KOPT-K1 (cell line): ENCODE measurements around the gene DCPS.
"Not testable (repeated sequence)": the region's sequence is repeated elsewhere in the genome, so short reads cannot be mapped to it uniquely, and the experiment has no call there.

Experiments used
- H3K27ac ChIP-seq: fragments of 200-600 bp; sonication (generic); 2 replicates; pipeline ENCODE4 v1.5.1; 2016; ENCODE audit warnings: antibody characterized with exemption, mild to moderate bottlenecking, low read depth, low read length; ENCODE audit not compliant: poor library complexity, severe bottlenecking
- H3K36me3 ChIP-seq: fragments of 200-600 bp; sonication (generic); 2 replicates; pipeline ENCODE4 v1.5.1; 2017; ENCODE audit warnings: antibody characterized with exemption, mild to moderate bottlenecking, low read length, moderate library complexity; ENCODE audit not compliant: insufficient read depth
- H3K9me3 ChIP-seq: fragments of 200-600 bp; sonication (generic); 2 replicates; pipeline ENCODE4 v1.5.1; 2017; ENCODE audit warnings: antibody characterized with exemption, low read length, mild to moderate bottlenecking; ENCODE audit not compliant: insufficient read depth, poor library complexity, severe bottlenecking

DCPS gene

DNA sequence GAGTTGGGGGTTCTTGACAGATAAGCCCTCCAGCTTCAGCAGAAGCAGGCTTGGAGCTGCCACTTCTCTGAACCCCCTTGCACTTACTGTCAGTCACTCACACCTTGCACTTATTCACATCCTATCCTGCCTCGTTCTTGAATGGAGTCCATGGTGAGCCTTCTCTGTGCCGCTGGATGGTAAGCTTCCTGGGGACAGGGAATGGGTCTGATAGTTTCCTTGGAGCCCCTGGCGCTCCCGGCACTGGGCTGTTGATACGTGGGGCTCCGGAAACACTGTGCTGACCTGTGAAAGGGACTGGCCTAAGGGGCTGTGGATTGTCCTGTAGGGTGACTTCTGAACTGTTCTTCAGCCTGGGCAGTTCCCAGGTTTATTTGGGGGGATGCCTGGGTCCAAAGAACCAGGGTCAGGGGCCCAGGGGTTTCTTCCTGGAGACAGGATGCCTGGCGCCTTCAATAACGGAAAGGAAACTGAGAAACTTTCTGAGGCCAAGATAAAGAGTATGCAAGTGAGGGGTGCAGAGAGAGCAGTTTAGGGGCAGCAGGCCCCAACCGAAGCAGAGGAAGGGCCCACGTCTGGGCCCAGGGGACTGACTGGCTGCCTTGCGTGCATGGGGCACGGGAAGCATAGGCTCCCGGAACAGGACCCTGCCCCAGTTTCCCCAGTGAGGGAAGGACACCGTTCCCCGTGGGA lies 50.9 kb downstream of the DCPS start:
- no peaks in the 10 kb centered on the region for H3K9me3 ChIP-seq
- peaks cover 22% of the 10 kb centered on the region; the same call in 1 of the 2 replicates for H3K36me3 ChIP-seq
- peak overlapping the region; percentile 97 for H3K27ac ChIP-seq

DNA sequence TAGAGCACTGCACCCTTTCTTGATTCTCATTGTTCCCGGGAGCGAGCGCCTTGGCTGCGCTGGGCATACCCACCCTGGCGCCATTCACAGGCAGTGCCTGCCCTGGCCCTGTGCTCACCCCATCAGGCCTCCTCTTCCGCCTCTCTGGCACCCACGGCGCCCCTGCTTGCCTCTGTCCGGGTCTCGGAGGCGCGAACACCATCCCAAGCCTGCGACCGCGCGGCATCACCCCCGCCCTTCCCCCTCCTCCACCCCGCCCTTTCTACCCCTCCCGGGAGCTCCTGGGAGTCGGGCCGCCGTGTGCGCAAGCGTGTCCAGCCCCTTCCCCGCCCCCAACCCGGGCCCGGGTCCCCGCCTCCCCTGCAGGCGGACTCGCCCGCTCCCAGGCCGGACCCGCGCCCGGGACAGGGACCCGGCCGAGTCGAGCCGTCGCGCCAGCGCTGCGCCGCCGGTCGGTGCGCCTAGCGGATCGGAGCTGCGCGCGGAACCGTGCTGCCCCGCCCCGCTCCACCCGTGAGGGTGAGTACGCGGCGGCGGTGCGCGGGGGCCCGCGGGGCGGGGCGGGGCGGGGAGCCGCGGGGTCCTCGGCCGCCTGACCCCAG lies 51.6 kb downstream of the DCPS start, which contains the start of gene ST3GAL4:
Gene ST3GAL4 (plus strand): TSS at position 363 of the 602 bp plus-strand sequence. CDS start 50,470 bp downstream, outside the sequence.
- peak within 1 kb of the TSS; percentile 97 for H3K27ac ChIP-seq
- H3K9me3 ChIP-seq: no peaks in the 10 kb centered on the region
- H3K36me3 ChIP-seq: peaks cover 19% of the 10 kb centered on the region; the same call in 1 of the 2 replicates

DNA sequence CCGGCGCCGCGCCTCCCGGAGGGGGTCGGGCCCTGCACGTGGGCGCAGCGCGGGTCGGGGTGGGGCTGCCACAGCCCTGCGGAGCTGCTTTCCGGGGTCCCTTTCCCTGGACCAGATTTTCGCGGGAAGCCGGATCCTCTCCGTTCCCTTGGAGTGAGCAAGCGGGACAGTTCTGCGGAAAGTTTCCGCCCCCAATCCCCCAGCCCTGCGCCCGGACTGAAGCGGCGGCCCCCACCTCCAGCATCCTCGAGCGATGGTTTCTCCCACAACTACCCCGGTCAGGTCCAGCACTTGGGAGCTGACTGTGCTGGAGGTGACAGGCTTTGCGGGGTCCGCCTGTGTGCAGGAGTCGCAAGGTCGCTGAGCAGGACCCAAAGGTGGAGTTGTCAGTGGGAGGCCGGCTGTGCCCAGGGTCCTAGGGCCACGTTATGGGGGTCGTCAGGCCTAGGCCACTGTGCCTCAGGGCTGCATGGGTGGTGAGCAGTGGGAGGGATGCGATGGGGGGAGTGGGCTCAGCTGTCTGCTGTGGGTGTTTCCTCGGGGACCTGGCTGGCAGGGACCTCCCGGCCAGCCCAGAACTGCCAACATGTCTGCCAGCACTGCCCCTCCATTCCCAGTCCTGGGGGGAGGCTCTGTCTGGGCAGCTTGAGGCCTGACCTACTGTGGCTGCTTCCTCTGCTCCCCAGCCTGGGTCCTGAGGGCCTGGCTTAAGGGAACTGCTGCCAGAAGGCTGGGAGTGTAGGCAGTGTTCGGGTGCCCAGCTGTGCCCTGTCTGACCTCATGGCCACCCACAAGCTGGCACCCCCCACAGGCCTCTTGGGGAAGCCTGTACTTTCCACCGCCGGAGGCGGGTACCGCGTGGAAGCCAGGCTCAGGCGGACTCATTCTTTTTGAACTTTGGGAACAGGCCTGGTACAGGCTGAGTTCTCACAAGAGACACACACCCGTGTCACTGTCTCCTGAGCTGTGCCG lies 52.4 kb downstream of the DCPS start:
- Histone ChIP-seq H3K9me3 (no peaks in the 10 kb centered on the region), H3K27ac (peak overlapping the region; percentile 97), H3K36me3 (peaks cover 11% of the 10 kb centered on the region; the same call in 1 of the 2 replicates)

DNA sequence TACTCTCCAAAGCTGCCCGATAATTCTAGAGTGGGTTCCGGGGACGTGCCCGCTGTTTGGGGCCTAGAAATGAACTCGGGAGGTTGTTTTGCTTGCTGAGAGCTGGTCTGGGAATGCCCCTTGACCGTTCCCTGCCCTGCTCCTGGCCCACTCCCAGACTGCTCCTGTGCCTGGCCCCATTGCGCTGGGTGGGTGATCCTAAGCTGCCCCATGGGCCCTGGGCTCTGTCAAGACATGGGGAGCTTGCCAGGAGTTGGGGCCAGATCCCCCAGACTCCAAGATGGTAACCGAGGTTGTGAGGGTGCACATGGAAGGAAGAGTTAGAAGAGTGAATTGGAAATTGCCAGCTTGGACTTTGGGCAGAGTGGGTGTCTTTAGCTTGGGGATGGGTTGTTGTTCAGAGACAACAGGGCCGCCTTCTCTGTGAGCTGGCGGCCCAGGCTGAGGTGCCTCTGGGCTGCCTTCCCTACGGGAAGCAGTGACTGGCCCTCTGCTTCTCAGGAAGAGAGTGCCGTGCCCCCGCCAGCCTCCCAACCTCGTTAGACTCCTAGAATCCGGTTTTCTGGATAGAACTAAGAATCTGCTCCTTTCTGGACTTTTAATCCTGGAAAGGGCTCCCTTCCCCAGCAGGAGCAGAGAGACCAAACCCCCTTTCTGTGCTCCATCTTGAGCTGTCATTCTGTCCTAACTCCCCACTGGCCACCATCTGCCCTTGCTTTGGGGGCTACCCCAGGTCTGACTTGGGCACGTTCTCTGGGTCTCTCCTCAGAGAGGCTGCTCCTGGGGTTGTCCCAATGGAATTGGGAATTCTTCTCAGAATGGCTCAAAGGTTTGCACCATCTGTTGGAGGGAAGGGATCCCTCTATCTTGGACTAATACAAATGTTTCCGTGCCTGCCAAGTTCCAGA lies 53.4 kb downstream of the DCPS start:
- H3K27ac ChIP-seq: no peak overlapping the region
- H3K9me3 ChIP-seq: no peaks in the 10 kb centered on the region
- 0 out of 2 replicates have a peak, but pooled peaks cover under 1% of the 10 kb centered on the region for H3K36me3 ChIP-seq

DNA sequence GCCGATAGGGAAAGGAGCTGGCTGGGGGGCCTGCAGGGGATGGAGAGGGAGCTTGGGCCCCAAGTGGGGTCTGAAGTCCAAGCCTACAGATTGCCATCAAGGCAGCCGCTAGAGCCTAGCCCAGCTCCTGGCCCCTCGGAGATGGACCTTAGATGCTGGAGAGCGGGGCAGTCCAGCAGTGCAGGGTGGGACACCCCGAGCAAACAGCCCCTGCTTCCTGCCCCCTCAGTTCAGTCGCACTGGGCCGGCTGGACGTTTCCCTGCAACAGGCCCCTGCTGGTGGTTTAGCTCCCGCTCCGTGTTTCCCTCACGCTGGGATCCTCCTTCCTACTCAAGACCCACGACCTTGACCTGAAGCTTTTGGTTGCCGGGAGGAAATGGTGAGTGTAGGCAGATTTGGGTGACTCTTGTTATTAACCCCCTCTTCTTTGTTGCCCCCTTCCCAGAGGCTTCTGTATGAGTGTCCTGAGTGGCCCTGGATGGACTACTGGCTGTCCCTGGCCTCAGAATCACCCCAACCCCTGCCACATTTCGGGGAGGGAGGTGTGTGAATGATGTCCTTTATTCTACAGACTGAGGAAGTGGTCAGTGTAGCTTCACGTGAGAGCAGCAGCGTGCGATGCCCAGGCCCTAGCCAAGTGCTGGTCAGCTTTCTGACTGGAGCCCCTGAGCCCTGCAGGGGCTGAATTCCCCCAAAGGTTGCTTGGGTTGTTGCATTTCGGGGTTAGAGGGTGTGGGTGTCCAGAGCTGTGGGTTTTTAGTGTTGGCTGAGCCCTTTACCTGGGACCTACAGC lies 54.3 kb downstream of the DCPS start:
- no peak overlapping the region for H3K27ac ChIP-seq
- H3K9me3 ChIP-seq: no peaks in the 10 kb centered on the region
- H3K36me3 ChIP-seq: no peaks in the 10 kb centered on the region

DNA sequence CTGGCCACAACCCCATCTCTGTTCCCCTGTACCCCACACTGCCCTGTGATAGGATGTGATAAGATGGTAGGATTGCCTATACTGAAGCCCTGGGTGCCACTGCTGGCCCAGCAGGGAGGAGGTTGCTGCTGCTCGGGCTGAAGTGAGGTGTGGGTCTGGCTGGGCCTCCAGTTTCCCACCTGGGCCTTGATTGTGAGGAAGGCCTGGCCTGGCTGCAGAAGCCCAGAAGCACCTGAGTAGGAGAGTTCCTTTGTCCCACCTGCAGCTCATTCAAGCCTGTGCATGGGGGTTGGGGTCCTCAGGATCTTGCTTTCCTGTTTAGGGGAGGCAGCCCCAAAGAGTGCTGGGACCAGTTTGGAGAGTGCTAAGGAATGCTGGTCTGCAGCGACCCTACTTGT lies 54.9 kb downstream of the DCPS start:
- H3K27ac ChIP-seq: no peak overlapping the region
- H3K36me3 ChIP-seq: no peaks in the 10 kb centered on the region
- H3K9me3 ChIP-seq: no peaks in the 10 kb centered on the region

DNA sequence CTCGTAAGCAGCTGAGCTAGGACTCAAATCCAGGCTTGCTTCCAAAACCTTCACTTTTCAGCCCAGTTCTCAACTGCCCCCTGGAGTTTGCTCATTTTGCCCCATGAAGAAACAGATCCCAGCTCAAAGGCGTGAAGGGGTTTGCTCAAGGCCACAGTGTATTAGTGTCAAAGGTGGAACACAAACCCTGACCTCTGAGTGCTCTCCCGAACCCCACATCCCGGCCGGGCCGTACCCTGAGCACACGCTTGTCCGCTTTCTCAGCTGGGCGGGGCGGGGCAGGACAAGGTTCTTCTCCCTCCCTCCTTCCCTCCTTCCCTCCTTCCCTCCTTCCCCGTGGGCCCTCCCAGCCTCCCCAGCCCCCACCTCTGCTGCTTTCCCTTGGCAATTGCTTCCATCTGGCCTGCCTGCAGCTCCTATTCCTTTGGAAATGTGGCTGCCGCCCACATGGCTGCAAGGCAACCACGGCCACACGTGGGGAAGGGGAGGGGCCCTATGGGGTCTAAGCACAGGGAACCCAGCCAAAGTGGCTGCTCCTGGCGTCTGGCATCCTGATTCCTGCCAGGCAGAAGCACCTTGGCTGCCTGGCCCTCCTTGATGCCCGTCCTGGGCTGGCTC lies 55.7 kb downstream of the DCPS start:
- H3K9me3 ChIP-seq: no peaks in the 10 kb centered on the region
- no peaks in the 10 kb centered on the region for H3K36me3 ChIP-seq
- no peak overlapping the region for H3K27ac ChIP-seq

DNA sequence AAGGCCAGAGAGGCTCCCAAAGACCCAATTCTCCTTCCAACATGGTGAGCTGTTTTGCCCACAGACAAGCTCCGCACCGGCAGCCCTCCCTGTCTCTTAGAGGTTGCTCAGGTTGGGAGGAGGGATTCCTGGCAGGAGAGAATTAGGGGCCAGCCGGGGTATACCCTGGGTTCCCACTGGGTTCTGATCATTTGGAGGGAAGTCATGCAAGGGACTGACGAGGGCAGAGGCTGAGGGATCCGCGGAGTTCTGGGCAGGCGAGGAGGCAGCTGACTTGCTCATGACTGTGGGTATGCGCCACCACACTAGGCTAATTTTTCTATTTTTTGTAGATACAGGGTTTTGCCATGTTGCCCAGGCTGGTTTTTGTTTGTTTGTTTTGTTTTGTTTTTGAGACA lies 56.2 kb downstream of the DCPS start:
- Histone ChIP-seq H3K36me3 (no peaks in the 10 kb centered on the region), H3K27ac (no peak overlapping the region), H3K9me3 (no peaks in the 10 kb centered on the region)

DNA sequence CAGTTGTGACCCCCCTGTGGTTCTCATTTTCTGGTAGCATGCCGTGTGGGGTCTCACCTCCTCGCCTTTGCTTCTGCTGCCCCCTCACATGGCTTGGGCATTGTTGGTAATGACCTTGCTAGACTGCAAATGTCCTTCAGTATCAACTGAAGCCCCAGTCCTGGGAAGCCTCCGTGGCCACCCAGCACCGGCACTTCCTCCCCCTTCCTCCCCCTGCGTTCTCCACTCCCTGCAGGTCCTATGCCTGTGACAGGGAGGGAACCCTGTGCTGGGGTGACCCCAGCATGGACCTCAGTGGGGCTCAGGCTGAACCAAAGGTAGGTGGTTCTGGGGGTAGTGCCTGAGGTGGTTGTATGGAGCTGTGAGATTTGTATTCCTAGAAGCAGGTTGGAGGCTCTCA lies 57.5 kb downstream of the DCPS start:
- Histone ChIP-seq H3K9me3 (no peaks in the 10 kb centered on the region), H3K27ac (no peak overlapping the region), H3K36me3 (no peaks in the 10 kb centered on the region)

DNA sequence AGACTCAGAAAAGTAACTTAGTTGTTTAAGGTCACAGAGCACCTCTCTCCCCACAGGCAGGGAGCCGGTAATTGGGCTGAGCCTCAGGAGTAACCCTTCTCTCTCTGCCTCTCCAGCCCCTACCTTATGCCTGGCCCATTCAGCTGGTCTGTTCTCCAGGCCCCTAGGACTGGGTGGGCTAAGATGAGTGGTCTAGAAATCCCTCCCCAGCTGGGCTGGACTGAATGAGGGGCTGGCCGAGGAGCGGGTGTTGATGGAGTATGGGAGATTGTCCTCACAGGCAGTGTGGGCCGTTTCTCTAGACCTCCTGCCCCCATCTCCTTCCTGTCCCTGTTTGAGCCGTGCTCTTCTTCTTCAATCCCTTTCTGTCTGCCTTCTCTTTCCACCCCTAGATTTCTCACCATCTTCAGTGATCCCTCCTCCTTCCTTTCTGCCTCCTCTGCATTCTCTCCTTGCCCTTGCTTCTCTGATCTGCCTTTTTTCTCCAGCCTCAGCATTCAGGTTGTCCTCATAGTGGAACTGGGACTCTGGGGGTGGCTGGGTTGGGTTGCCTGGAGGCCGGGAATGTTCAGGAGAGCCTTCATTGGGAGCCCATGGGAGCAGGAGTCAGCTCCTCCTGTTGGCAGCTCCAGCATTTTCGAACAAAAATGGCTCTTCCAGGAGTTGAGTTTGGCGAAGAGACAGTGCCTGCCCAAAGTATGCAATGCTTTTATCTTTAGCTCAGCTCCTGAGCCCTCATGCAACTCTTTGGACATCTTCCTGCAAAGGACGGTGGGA lies 59.2 kb downstream of the DCPS start:
- Histone ChIP-seq H3K27ac (no peak overlapping the region), H3K36me3 (no peaks in the 10 kb centered on the region), H3K9me3 (no peaks in the 10 kb centered on the region)

DNA sequence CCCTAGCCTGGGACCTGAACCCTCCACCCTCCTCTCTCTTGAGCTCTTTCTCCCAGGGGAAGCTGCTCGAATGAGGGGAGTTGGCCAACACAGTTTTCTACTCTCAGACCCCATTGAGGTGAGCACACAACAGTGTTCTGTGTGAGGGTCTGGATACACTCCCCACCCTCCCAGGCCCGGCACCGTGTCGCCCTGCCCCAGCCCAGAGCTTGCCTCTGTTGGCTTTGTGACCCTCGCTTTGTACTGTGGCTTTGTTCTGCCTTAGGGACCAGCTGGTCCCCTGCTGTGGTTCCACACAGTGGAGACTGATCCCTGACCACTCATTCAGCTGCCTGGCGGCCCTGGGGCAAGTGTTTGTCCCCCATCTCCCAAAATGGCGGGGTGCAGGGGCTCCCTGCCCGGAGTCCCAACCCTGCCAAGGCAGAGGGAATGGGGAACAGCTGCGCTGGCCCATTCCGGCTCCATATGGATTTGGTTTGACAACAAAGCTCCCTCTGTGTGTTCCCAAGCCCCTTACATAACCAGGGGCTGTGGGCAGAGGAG lies 59.9 kb downstream of the DCPS start:
- H3K9me3 ChIP-seq: no peaks in the 10 kb centered on the region
- H3K27ac ChIP-seq: no peak overlapping the region
- no peaks in the 10 kb centered on the region for H3K36me3 ChIP-seq

DNA sequence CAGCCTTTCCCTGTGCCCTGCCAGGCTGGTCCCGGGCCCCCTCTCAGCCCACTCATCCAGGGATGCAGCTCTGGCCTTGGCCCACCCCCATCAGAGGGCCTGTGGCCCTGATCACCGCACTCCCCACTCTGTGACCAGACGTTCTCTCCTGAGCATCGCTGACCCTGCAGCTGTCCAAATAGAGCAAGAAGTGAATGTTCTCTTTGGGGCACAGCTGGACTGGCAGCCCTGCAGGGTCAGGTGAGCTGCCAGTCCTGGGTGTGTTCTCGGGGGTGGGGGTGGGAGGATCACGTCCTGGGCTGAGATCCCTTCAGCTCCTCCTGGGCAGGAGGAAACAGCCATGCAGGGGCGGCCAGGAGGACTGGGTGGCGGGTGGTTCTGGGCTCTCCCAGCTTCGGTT lies 60.9 kb downstream of the DCPS start:
- not testable (repeated sequence) for H3K9me3 ChIP-seq, H3K36me3 ChIP-seq, H3K27ac ChIP-seq

DNA sequence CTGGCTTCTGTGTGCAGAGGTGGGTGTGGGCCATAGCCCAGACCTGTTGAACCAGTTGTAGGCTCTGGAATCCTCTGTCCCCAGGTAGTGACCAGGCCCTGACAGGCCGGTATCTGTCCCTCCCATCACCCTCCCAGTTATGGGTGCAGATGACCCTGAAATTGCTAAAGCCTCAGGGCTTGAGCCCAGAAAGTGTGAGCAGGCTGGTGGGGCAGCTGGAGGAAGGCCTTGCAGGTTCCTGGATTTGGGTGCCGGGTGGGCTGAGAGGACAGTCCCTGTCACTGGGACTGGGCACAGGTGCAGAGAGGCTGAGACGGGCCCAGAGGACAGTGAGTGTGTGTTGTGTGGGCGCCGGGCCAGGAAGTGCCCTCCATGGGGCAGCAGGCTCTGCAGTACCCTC lies 61.6 kb downstream of the DCPS start:
- H3K27ac ChIP-seq, H3K36me3 ChIP-seq, H3K9me3 ChIP-seq: not testable (repeated sequence)
